H9 (cell line): ENCODE measurements around the gene USP12. TPM values are rescaled to one million over a fixed set of nuclear protein-coding genes. Genes with fewer than 3 reads are reported as not detected.

ENCODE experiments used
- DNase-seq: peaks from one replicate; pipeline ENCODE4 v3.0.0-alpha.2; 2017
- H2AFZ ChIP-seq: one replicate; pipeline ENCODE4 v1.6.1; 2013; ENCODE audit warnings: mild to moderate bottlenecking, low read length, control low read depth, moderate library complexity
- H2AK5ac ChIP-seq: 2 replicates; pipeline ENCODE4 v1.6.1; 2013; ENCODE audit warnings: low read length, control low read depth, mixed read lengths; ENCODE audit not compliant: insufficient read length
- H2BK120ac ChIP-seq: one replicate; pipeline ENCODE4 v1.6.1; 2013; ENCODE audit warnings: low read depth, mild to moderate bottlenecking, low read length, control low read depth, inconsistent platforms; ENCODE audit not compliant: poor library complexity, severe bottlenecking
- H2BK12ac ChIP-seq: 2 replicates; pipeline ENCODE4 v1.6.1; 2013; ENCODE audit warnings: low read length, control low read depth, mixed read lengths, low read depth; ENCODE audit not compliant: insufficient read length
- H2BK15ac ChIP-seq: 2 replicates; pipeline ENCODE4 v1.6.1; 2013; ENCODE audit warnings: low read depth, low read length, control low read depth
- H2BK20ac ChIP-seq: one replicate; pipeline ENCODE4 v1.6.1; 2013; ENCODE audit warnings: low read depth, mild to moderate bottlenecking, low read length, control low read depth, inconsistent platforms; ENCODE audit not compliant: poor library complexity, severe bottlenecking
- H2BK5ac ChIP-seq: 2 replicates; pipeline ENCODE4 v1.6.1; 2013; ENCODE audit warnings: low read length, control low read depth, mixed read lengths; ENCODE audit not compliant: insufficient read length
- H3K14ac ChIP-seq: 2 replicates; pipeline ENCODE4 v1.6.1; 2013; ENCODE audit warnings: low read length, control low read depth; ENCODE audit not compliant: insufficient read depth
- H3K18ac ChIP-seq: 2 replicates; pipeline ENCODE4 v1.6.1; 2013; ENCODE audit warnings: low read depth, mild to moderate bottlenecking, mixed read lengths, low read length, control low read depth; ENCODE audit not compliant: insufficient read length
- H3K23ac ChIP-seq: 2 replicates; pipeline ENCODE4 v1.6.1; 2013; ENCODE audit warnings: low read length, control low read depth, mixed read lengths, low read depth; ENCODE audit not compliant: insufficient read length
- H3K23me2 ChIP-seq: 2 replicates; pipeline ENCODE4 v1.6.1; 2013; ENCODE audit warnings: low read depth, mild to moderate bottlenecking, mixed read lengths, low read length, control low read depth; ENCODE audit not compliant: insufficient read length, poor library complexity, severe bottlenecking
- H3K27ac ChIP-seq: 2 replicates; pipeline ENCODE4 v1.5.1; 2013; ENCODE audit warnings: low read length, control low read depth, mixed read lengths, low read depth; ENCODE audit not compliant: insufficient read length
- H3K27me3 ChIP-seq: 2 replicates; pipeline ENCODE4 v1.6.1; 2013; ENCODE audit warnings: low read length, control low read depth, inconsistent platforms; ENCODE audit not compliant: insufficient read depth
- H3K4ac ChIP-seq: 2 replicates; pipeline ENCODE4 v1.6.1; 2013; ENCODE audit warnings: low read depth, mild to moderate bottlenecking, control low read depth, inconsistent platforms, low read length, moderate library complexity
- H3K4me1 ChIP-seq: 2 replicates; pipeline ENCODE4 v1.6.1; 2013; ENCODE audit warnings: low read length, control low read depth, inconsistent platforms; ENCODE audit not compliant: insufficient read depth
- H3K4me2 ChIP-seq: 2 replicates; pipeline ENCODE4 v1.6.1; 2013; ENCODE audit warnings: low read length, control low read depth, mixed read lengths; ENCODE audit not compliant: insufficient read length, insufficient read depth
- H3K56ac ChIP-seq: 2 replicates; pipeline ENCODE4 v1.6.1; 2013; ENCODE audit warnings: low read depth, mild to moderate bottlenecking, mixed read lengths, low read length, control low read depth; ENCODE audit not compliant: insufficient read length
- H3K79me1 ChIP-seq: 2 replicates; pipeline ENCODE4 v1.6.1; 2013; ENCODE audit warnings: low read depth, mild to moderate bottlenecking, moderate library complexity, low read length, control low read depth, inconsistent platforms; ENCODE audit not compliant: insufficient read depth, poor library complexity, severe bottlenecking
- H3K79me2 ChIP-seq: 2 replicates; pipeline ENCODE4 v1.6.1; 2013; ENCODE audit warnings: low read length, control low read depth, inconsistent platforms; ENCODE audit not compliant: insufficient read depth
- H3K9ac ChIP-seq: 2 replicates; pipeline ENCODE4 v1.6.1; 2013; ENCODE audit warnings: low read length, control low read depth, mixed read lengths; ENCODE audit not compliant: insufficient read length; ENCODE audit errors: extremely low read depth
- H3K9me3 ChIP-seq: one replicate; pipeline ENCODE4 v1.6.1; 2013; ENCODE audit warnings: low read depth, low read length, inconsistent platforms; ENCODE audit not compliant: control insufficient read depth
- H3T11ph ChIP-seq: one replicate; pipeline ENCODE4 v1.6.1; 2013; ENCODE audit warnings: mild to moderate bottlenecking, low read length, control low read depth, inconsistent platforms
- H4K20me1 ChIP-seq: one replicate; pipeline ENCODE4 v1.6.1; 2013; ENCODE audit not compliant: control insufficient read depth, insufficient read length, insufficient read depth
- H4K5ac ChIP-seq: 2 replicates; pipeline ENCODE4 v1.6.1; 2013; ENCODE audit warnings: low read depth, mild to moderate bottlenecking, mixed read lengths, low read length, control low read depth; ENCODE audit not compliant: insufficient read length
- H4K8ac ChIP-seq: replicated peaks from 2 replicates; pipeline ENCODE4 v1.6.1; 2013; ENCODE audit warnings: low read length, control low read depth, mixed read lengths, low read depth; ENCODE audit not compliant: insufficient read length
- H4K91ac ChIP-seq: 2 replicates; pipeline ENCODE4 v1.6.1; 2013; ENCODE audit warnings: low read depth, mild to moderate bottlenecking, moderate library complexity, mixed read lengths, low read length, control low read depth; ENCODE audit not compliant: insufficient read length
- H3K27ac Mint-ChIP-seq, 3 experiments: 2 replicates in 2 of 3; 3 replicates in 1 of 3; pipeline ENCODE4 v1.8.0; 2020 to 2021; ENCODE audit warnings: mixed read lengths in 3 of 3, mild to moderate bottlenecking in 1 of 3, moderate library complexity in 1 of 3
- H3K27me3 Mint-ChIP-seq: 2 replicates; pipeline ENCODE4 v1.8.0; 2021; ENCODE audit warnings: low read depth, mild to moderate bottlenecking, moderate library complexity, mixed read lengths
- H3K36me3 Mint-ChIP-seq, 3 experiments: 2 replicates in 2 of 3; 3 replicates in 1 of 3; pipeline ENCODE4 v1.8.0; 2020 to 2021; ENCODE audit warnings: low read depth in 3 of 3, mixed read lengths in 3 of 3; ENCODE audit not compliant: insufficient read depth in 1 of 3
- H3K4me1 Mint-ChIP-seq, 2 experiments: 2 replicates each; pipeline ENCODE4 v1.8.0; 2020; ENCODE audit warnings: mixed read lengths in 2 of 2
- H3K4me3 Mint-ChIP-seq, 2 experiments: 2 replicates in 1 of 2; 3 replicates in 1 of 2; pipeline ENCODE4 v1.8.0; 2020 to 2021; ENCODE audit warnings: mild to moderate bottlenecking in 2 of 2, mixed read lengths in 2 of 2, moderate library complexity in 1 of 2
- H3K9me3 Mint-ChIP-seq, 2 experiments: 2 replicates in 1 of 2; 3 replicates in 1 of 2; pipeline ENCODE4 v1.8.0; 2020; ENCODE audit warnings: mild to moderate bottlenecking in 2 of 2, mixed read lengths in 2 of 2, moderate library complexity in 1 of 2
- CTCF ChIP-seq: fragments of 200-600 bp; sonication (generic); conservative IDR thresholded peaks from 3 replicates; pipeline ENCODE4 v1.8.0; 2021; ENCODE audit warnings: antibody characterized with exemption, mild to moderate bottlenecking
- WGBS: extraction: QIAGEN DNeasy Blood & Tissue Kit; methylation state at CpG from one replicate; pipeline ENCODE4 v1.1.7; 2013; ENCODE audit warnings: missing lambda C conversion rate, low lambda C conversion rate, mixed read lengths; ENCODE audit not compliant: insufficient read length; ENCODE audit errors: extremely low coverage; 5-methylcytosine and 5-hydroxymethylcytosine counted together
- total RNA-seq: library from RNA; stranded (reverse); gene quantifications from 2 replicates; pipeline ENCODE4 v1.2.1, GENCODE V29; 2021

USP12 gene
- total RNA-seq, 1 experiment from 2014 or later = 24.8 TPM

GRCh38 chr13:27203186-27203585, 31.6 kb upstream of the USP12 start:
- Histone ChIP-seq H2BK12ac (no peak overlapping the region), H3K23me2 (no peaks in the 10 kb centered on the region), H2BK5ac (no peak overlapping the region), H3K18ac (peak overlapping the region; percentile 28), H3K4me1 (no peaks in the 10 kb centered on the region), H4K20me1 (no peaks in the 10 kb centered on the region), H2BK120ac (no peak overlapping the region), H3K9me3 (no peaks in the 10 kb centered on the region), H3K27ac (no peak overlapping the region), H3K14ac (no peak overlapping the region), H4K91ac (no peak overlapping the region), H2BK15ac (no peak overlapping the region), H3K79me1 (no peaks in the 10 kb centered on the region), H3K27me3 (no peaks in the 10 kb centered on the region), H2BK20ac (no peak overlapping the region), H3K4me2 (no peak overlapping the region), H3T11ph (no peak overlapping the region), H2AFZ (no peak overlapping the region), H3K23ac (no peak overlapping the region), H3K4ac (no peak overlapping the region), H4K5ac (no peak overlapping the region), H3K79me2 (no peaks in the 10 kb centered on the region), H3K9ac (no peak overlapping the region), H4K8ac (no peak overlapping the region), H3K56ac (no peak overlapping the region), H2AK5ac (no peak overlapping the region)
- WGBS = no CpG with 5 or more reads among the region's 4 CpGs
- no peak for DNase-seq
- Mint-ChIP-seq H3K27me3 (no peaks in the 10 kb centered on the region), H3K9me3 (no peaks in the 10 kb centered on the region), H3K4me1 (peaks cover 5 to 13% of the 10 kb centered on the region in 2 experiments; a peak in 3 of 4 replicates), H3K36me3 (no peaks in the 10 kb centered on the region), H3K4me3 (no peak overlapping the region), H3K27ac (0 out of 7 replicates have a peak overlapping the region, but pooled peaks of 1 of the 3 experiments have one; percentile 29)
- TF ChIP-seq CTCF = no peak
